HG03135 (cell line): ENCODE data around the gene TMEM208.

Experiments
- ATAC-seq: cut with Tn5 transposase; IDR thresholded peaks from one replicate; pipeline ENCODE4 v1.9.1; 2021; ENCODE audit warnings: mild to moderate bottlenecking, moderate library complexity; ENCODE audit not compliant: unreplicated experiment

Gene TMEM208

GRCh38 chr16:67207249-67208091, 19.5 kb upstream of the TMEM208 start:
- no peak for ATAC-seq

- no peak for ATAC-seq
Measured at GRCh38 chr16:67208154-67208896, 18.6 kb upstream of the TMEM208 start.

- no peak for ATAC-seq
Measured at GRCh38 chr16:67209565-67209964, 17.4 kb upstream of the TMEM208 start.

GRCh38 chr16:67210069-67210937, 16.6 kb upstream of the TMEM208 start:
- ATAC-seq: no peak

- ATAC-seq: no peak
Measured at GRCh38 chr16:67211674-67212073, 15.3 kb upstream of the TMEM208 start.

GRCh38 chr16:67212766-67213165, 14.2 kb upstream of the TMEM208 start:
- no peak for ATAC-seq

GRCh38 chr16:67213197-67214019, 13.5 kb upstream of the TMEM208 start:
- ATAC-seq: no peak

- no peak for ATAC-seq
Measured at GRCh38 chr16:67215706-67216105, 11.2 kb upstream of the TMEM208 start.

GRCh38 chr16:67216612-67217490, 10.1 kb upstream of the TMEM208 start:
- no peak for ATAC-seq

GRCh38 chr16:67223992-67224391, 2.9 kb upstream of the TMEM208 start:
- ATAC-seq: no peak

GRCh38 chr16:67226295-67226803, 581 bp upstream of the TMEM208 start:
- ATAC-seq: no peak

GRCh38 chr16:67227567-67227921, 614 bp downstream of the TMEM208 start:
- ATAC-seq: no peak

GRCh38 chr16:67228034-67228785, 1.3 kb downstream of the TMEM208 start:
- ATAC-seq: no peak

- ATAC-seq: no peak
Measured at GRCh38 chr16:67228905-67229304, 2.0 kb downstream of the TMEM208 start.

GRCh38 chr16:67229906-67230808, 3.2 kb downstream of the TMEM208 start:
- ATAC-seq: no peak

GRCh38 chr16:67230809-67231660, 4.1 kb downstream of the TMEM208 start:
- no peak for ATAC-seq

- no peak for ATAC-seq
Measured at GRCh38 chr16:67233596-67233995, 6.7 kb downstream of the TMEM208 start.
